H9 (cell line): ENCODE measurements around the gene ERC2. TPM values are rescaled to one million over a fixed set of nuclear protein-coding genes. Genes with fewer than 3 reads are reported as not detected.

ENCODE experiments used
- DNase-seq: peaks from one replicate; pipeline ENCODE4 v3.0.0-alpha.2; 2017
- H2AFZ ChIP-seq: one replicate; pipeline ENCODE4 v1.6.1; 2013; ENCODE audit warnings: mild to moderate bottlenecking, low read length, control low read depth, moderate library complexity
- H2AK5ac ChIP-seq: 2 replicates; pipeline ENCODE4 v1.6.1; 2013; ENCODE audit warnings: low read length, control low read depth, mixed read lengths; ENCODE audit not compliant: insufficient read length
- H2BK120ac ChIP-seq: one replicate; pipeline ENCODE4 v1.6.1; 2013; ENCODE audit warnings: low read depth, mild to moderate bottlenecking, low read length, control low read depth, inconsistent platforms; ENCODE audit not compliant: poor library complexity, severe bottlenecking
- H2BK12ac ChIP-seq: 2 replicates; pipeline ENCODE4 v1.6.1; 2013; ENCODE audit warnings: low read length, control low read depth, mixed read lengths, low read depth; ENCODE audit not compliant: insufficient read length
- H2BK15ac ChIP-seq: 2 replicates; pipeline ENCODE4 v1.6.1; 2013; ENCODE audit warnings: low read depth, low read length, control low read depth
- H2BK20ac ChIP-seq: one replicate; pipeline ENCODE4 v1.6.1; 2013; ENCODE audit warnings: low read depth, mild to moderate bottlenecking, low read length, control low read depth, inconsistent platforms; ENCODE audit not compliant: poor library complexity, severe bottlenecking
- H2BK5ac ChIP-seq: 2 replicates; pipeline ENCODE4 v1.6.1; 2013; ENCODE audit warnings: low read length, control low read depth, mixed read lengths; ENCODE audit not compliant: insufficient read length
- H3K14ac ChIP-seq: 2 replicates; pipeline ENCODE4 v1.6.1; 2013; ENCODE audit warnings: low read length, control low read depth; ENCODE audit not compliant: insufficient read depth
- H3K18ac ChIP-seq: 2 replicates; pipeline ENCODE4 v1.6.1; 2013; ENCODE audit warnings: low read depth, mild to moderate bottlenecking, mixed read lengths, low read length, control low read depth; ENCODE audit not compliant: insufficient read length
- H3K23ac ChIP-seq: 2 replicates; pipeline ENCODE4 v1.6.1; 2013; ENCODE audit warnings: low read length, control low read depth, mixed read lengths, low read depth; ENCODE audit not compliant: insufficient read length
- H3K23me2 ChIP-seq: 2 replicates; pipeline ENCODE4 v1.6.1; 2013; ENCODE audit warnings: low read depth, mild to moderate bottlenecking, mixed read lengths, low read length, control low read depth; ENCODE audit not compliant: insufficient read length, poor library complexity, severe bottlenecking
- H3K27ac ChIP-seq: 2 replicates; pipeline ENCODE4 v1.5.1; 2013; ENCODE audit warnings: low read length, control low read depth, mixed read lengths, low read depth; ENCODE audit not compliant: insufficient read length
- H3K27me3 ChIP-seq: 2 replicates; pipeline ENCODE4 v1.6.1; 2013; ENCODE audit warnings: low read length, control low read depth, inconsistent platforms; ENCODE audit not compliant: insufficient read depth
- H3K4ac ChIP-seq: 2 replicates; pipeline ENCODE4 v1.6.1; 2013; ENCODE audit warnings: low read depth, mild to moderate bottlenecking, control low read depth, inconsistent platforms, low read length, moderate library complexity
- H3K4me1 ChIP-seq: 2 replicates; pipeline ENCODE4 v1.6.1; 2013; ENCODE audit warnings: low read length, control low read depth, inconsistent platforms; ENCODE audit not compliant: insufficient read depth
- H3K4me2 ChIP-seq: 2 replicates; pipeline ENCODE4 v1.6.1; 2013; ENCODE audit warnings: low read length, control low read depth, mixed read lengths; ENCODE audit not compliant: insufficient read length, insufficient read depth
- H3K56ac ChIP-seq: 2 replicates; pipeline ENCODE4 v1.6.1; 2013; ENCODE audit warnings: low read depth, mild to moderate bottlenecking, mixed read lengths, low read length, control low read depth; ENCODE audit not compliant: insufficient read length
- H3K79me1 ChIP-seq: 2 replicates; pipeline ENCODE4 v1.6.1; 2013; ENCODE audit warnings: low read depth, mild to moderate bottlenecking, moderate library complexity, low read length, control low read depth, inconsistent platforms; ENCODE audit not compliant: insufficient read depth, poor library complexity, severe bottlenecking
- H3K79me2 ChIP-seq: 2 replicates; pipeline ENCODE4 v1.6.1; 2013; ENCODE audit warnings: low read length, control low read depth, inconsistent platforms; ENCODE audit not compliant: insufficient read depth
- H3K9ac ChIP-seq: 2 replicates; pipeline ENCODE4 v1.6.1; 2013; ENCODE audit warnings: low read length, control low read depth, mixed read lengths; ENCODE audit not compliant: insufficient read length; ENCODE audit errors: extremely low read depth
- H3K9me3 ChIP-seq: one replicate; pipeline ENCODE4 v1.6.1; 2013; ENCODE audit warnings: low read depth, low read length, inconsistent platforms; ENCODE audit not compliant: control insufficient read depth
- H3T11ph ChIP-seq: one replicate; pipeline ENCODE4 v1.6.1; 2013; ENCODE audit warnings: mild to moderate bottlenecking, low read length, control low read depth, inconsistent platforms
- H4K20me1 ChIP-seq: one replicate; pipeline ENCODE4 v1.6.1; 2013; ENCODE audit not compliant: control insufficient read depth, insufficient read length, insufficient read depth
- H4K5ac ChIP-seq: 2 replicates; pipeline ENCODE4 v1.6.1; 2013; ENCODE audit warnings: low read depth, mild to moderate bottlenecking, mixed read lengths, low read length, control low read depth; ENCODE audit not compliant: insufficient read length
- H4K8ac ChIP-seq: replicated peaks from 2 replicates; pipeline ENCODE4 v1.6.1; 2013; ENCODE audit warnings: low read length, control low read depth, mixed read lengths, low read depth; ENCODE audit not compliant: insufficient read length
- H4K91ac ChIP-seq: 2 replicates; pipeline ENCODE4 v1.6.1; 2013; ENCODE audit warnings: low read depth, mild to moderate bottlenecking, moderate library complexity, mixed read lengths, low read length, control low read depth; ENCODE audit not compliant: insufficient read length
- H3K27ac Mint-ChIP-seq, 3 experiments: 2 replicates in 2 of 3; 3 replicates in 1 of 3; pipeline ENCODE4 v1.8.0; 2020 to 2021; ENCODE audit warnings: mixed read lengths in 3 of 3, mild to moderate bottlenecking in 1 of 3, moderate library complexity in 1 of 3
- H3K27me3 Mint-ChIP-seq: 2 replicates; pipeline ENCODE4 v1.8.0; 2021; ENCODE audit warnings: low read depth, mild to moderate bottlenecking, moderate library complexity, mixed read lengths
- H3K36me3 Mint-ChIP-seq, 3 experiments: 2 replicates in 2 of 3; 3 replicates in 1 of 3; pipeline ENCODE4 v1.8.0; 2020 to 2021; ENCODE audit warnings: low read depth in 3 of 3, mixed read lengths in 3 of 3; ENCODE audit not compliant: insufficient read depth in 1 of 3
- H3K4me1 Mint-ChIP-seq, 2 experiments: 2 replicates each; pipeline ENCODE4 v1.8.0; 2020; ENCODE audit warnings: mixed read lengths in 2 of 2
- H3K4me3 Mint-ChIP-seq, 2 experiments: 2 replicates in 1 of 2; 3 replicates in 1 of 2; pipeline ENCODE4 v1.8.0; 2020 to 2021; ENCODE audit warnings: mild to moderate bottlenecking in 2 of 2, mixed read lengths in 2 of 2, moderate library complexity in 1 of 2
- H3K9me3 Mint-ChIP-seq, 2 experiments: 2 replicates in 1 of 2; 3 replicates in 1 of 2; pipeline ENCODE4 v1.8.0; 2020; ENCODE audit warnings: mild to moderate bottlenecking in 2 of 2, mixed read lengths in 2 of 2, moderate library complexity in 1 of 2
- WGBS: extraction: QIAGEN DNeasy Blood & Tissue Kit; methylation state at CpG from one replicate; pipeline ENCODE4 v1.1.7; 2013; ENCODE audit warnings: missing lambda C conversion rate, low lambda C conversion rate, mixed read lengths; ENCODE audit not compliant: insufficient read length; ENCODE audit errors: extremely low coverage; 5-methylcytosine and 5-hydroxymethylcytosine counted together
- total RNA-seq: library from RNA; stranded (reverse); gene quantifications from 2 replicates; pipeline ENCODE4 v1.2.1, GENCODE V29; 2021
- TF ChIP-seq, protein P1 (sequence below): fragments of 200-600 bp; sonication (generic); conservative IDR thresholded peaks from 3 replicates; pipeline ENCODE4 v1.8.0; 2021; ENCODE audit warnings: antibody characterized with exemption, mild to moderate bottlenecking

Gene ERC2
- total RNA-seq, 1 experiment from 2014 or later, result 15.4 TPM

GRCh38 chr3:55676643-55677042 is 791.6 kb downstream of the ERC2 start:
- no peak overlapping the region for H3K4me2 ChIP-seq

More at GRCh38 chr3:55676643-55677042, 791.6 kb downstream of the ERC2 start:
- no peak overlapping the region for H2BK120ac ChIP-seq
- H3K27ac Mint-ChIP-seq, result no peak overlapping the region
- peaks cover 7 to 10% of the 10 kb centered on the region in 2 experiments for H3K4me1 Mint-ChIP-seq
- no peaks in the 10 kb centered on the region for H3K79me1 ChIP-seq
- no peak overlapping the region for H4K5ac ChIP-seq
- H4K20me1 ChIP-seq, result no peaks in the 10 kb centered on the region
- no peak overlapping the region for H2BK12ac ChIP-seq
- no peak overlapping the region for H3K4ac ChIP-seq
- H3K23me2 ChIP-seq, result no peaks in the 10 kb centered on the region
- H2AK5ac ChIP-seq, result no peak overlapping the region
- no CpG with 5 or more reads among the region's 3 CpGs for WGBS
- H3K27me3 ChIP-seq, result no peaks in the 10 kb centered on the region
- H3K9me3 ChIP-seq, result no peaks in the 10 kb centered on the region
- H4K91ac ChIP-seq, result no peak overlapping the region
- H3K27me3 Mint-ChIP-seq, result no peaks in the 10 kb centered on the region
- H3K4me3 Mint-ChIP-seq, result no peak overlapping the region
- H3T11ph ChIP-seq, result no peak overlapping the region
- no peaks in the 10 kb centered on the region for H3K4me1 ChIP-seq
- no peak for DNase-seq
- H3K79me2 ChIP-seq, result no peaks in the 10 kb centered on the region
- H3K56ac ChIP-seq, result no peak overlapping the region
- no peak overlapping the region for H2BK5ac ChIP-seq
- no peaks in the 10 kb centered on the region for H3K9me3 Mint-ChIP-seq
- H3K23ac ChIP-seq, result no peak overlapping the region
- TF ChIP-seq, protein P1, sequence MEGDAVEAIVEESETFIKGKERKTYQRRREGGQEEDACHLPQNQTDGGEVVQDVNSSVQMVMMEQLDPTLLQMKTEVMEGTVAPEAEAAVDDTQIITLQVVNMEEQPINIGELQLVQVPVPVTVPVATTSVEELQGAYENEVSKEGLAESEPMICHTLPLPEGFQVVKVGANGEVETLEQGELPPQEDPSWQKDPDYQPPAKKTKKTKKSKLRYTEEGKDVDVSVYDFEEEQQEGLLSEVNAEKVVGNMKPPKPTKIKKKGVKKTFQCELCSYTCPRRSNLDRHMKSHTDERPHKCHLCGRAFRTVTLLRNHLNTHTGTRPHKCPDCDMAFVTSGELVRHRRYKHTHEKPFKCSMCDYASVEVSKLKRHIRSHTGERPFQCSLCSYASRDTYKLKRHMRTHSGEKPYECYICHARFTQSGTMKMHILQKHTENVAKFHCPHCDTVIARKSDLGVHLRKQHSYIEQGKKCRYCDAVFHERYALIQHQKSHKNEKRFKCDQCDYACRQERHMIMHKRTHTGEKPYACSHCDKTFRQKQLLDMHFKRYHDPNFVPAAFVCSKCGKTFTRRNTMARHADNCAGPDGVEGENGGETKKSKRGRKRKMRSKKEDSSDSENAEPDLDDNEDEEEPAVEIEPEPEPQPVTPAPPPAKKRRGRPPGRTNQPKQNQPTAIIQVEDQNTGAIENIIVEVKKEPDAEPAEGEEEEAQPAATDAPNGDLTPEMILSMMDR, result no peak
- H2AFZ ChIP-seq, result no peak overlapping the region
- no peak overlapping the region for H2BK15ac ChIP-seq
- H3K14ac ChIP-seq, result no peak overlapping the region
- no peak overlapping the region for H3K18ac ChIP-seq
- peaks cover 0 to 2% (median 0%) of the 10 kb centered on the region in 3 experiments; a peak in 2 of 7 replicates for H3K36me3 Mint-ChIP-seq
- H2BK20ac ChIP-seq, result no peak overlapping the region
- H3K27ac ChIP-seq, result no peak overlapping the region
- no peak overlapping the region for H3K9ac ChIP-seq
- no peak overlapping the region for H4K8ac ChIP-seq
